Thyroid gland (tissue), 4 donors: ENCODE measurements around the gene NUDT14. TPM values are rescaled to one million over a fixed set of nuclear protein-coding genes. Genes with fewer than 3 reads are reported as not detected.

Experiments used
- DNase-seq, 2 donors: peaks; one replicate each; pipeline ENCODE4 v3.0.0-alpha.2; 2019
- H3K27ac ChIP-seq, 3 donors: fragments of 200-600 bp; sonication (generic); 1 replicate in 2 of 3; 2 replicates in 1 of 3; pipeline ENCODE4 v1.5.1; 2016 to 2019; ENCODE audit warnings: mild to moderate bottlenecking in 1 of 3, moderate library complexity in 1 of 3
- H3K27me3 ChIP-seq: fragments of 200-600 bp; sonication (generic); one replicate; pipeline ENCODE4 v1.5.1; 2019
- H3K36me3 ChIP-seq, 2 donors: fragments of 200-600 bp; sonication (generic); one replicate each; pipeline ENCODE4 v1.5.1; 2016 to 2019
- H3K4me1 ChIP-seq, 2 donors: fragments of 200-600 bp; sonication (generic); one replicate each; pipeline ENCODE4 v1.5.1; 2017 to 2019
- H3K4me3 ChIP-seq, 3 donors: fragments of 200-600 bp; sonication (generic); replicated peaks in 1 of 3; 1 replicate in 2 of 3; 2 replicates in 1 of 3; pipeline ENCODE4 v1.5.1; 2016; ENCODE audit warnings: mild to moderate bottlenecking in 1 of 3
- H3K9me3 ChIP-seq: fragments of 200-600 bp; sonication (generic); one replicate; pipeline ENCODE4 v1.5.1; 2017
- POLR2A ChIP-seq, 2 donors: fragments of 450-650 bp; IDR thresholded peaks; one replicate each; pipeline ENCODE4 v1.6.1; 2017; ENCODE audit warnings: antibody characterized with exemption in 2 of 2, mild to moderate bottlenecking in 2 of 2, moderate library complexity in 1 of 2
- WGBS, 2 donors: methylation state at CpG; one replicate each; pipeline ENCODE4 v1.1.5; 2017; 5-methylcytosine and 5-hydroxymethylcytosine counted together
- intact Hi-C: fragments of 100-400 bp; cut with DNase I; formaldehyde crosslinking; loops from one replicate; pipeline ENCODE4 v1.15.1; 2023
- total RNA-seq, 4 donors: library from RNA; depleted of rRNA; stranded (reverse); fragments of >200 nt; gene quantifications; one replicate each; pipeline ENCODE4 v1.2.3, GENCODE V29; 2016
- TF ChIP-seq, protein P1 (sequence below), 6 experiments: fragments of 200-600 bp in 3 of 6; fragments of 450-650 bp in 3 of 6; sonication (generic) in 3 of 6; IDR thresholded peaks; one replicate each; pipeline ENCODE4 v1.5.1; 2016 to 2019; ENCODE audit warnings: antibody characterized with exemption in 6 of 6, mild to moderate bottlenecking in 2 of 6, inconsistent platforms in 1 of 6, moderate library complexity in 1 of 6

NUDT14 gene
- total RNA-seq, 4 donors from 2014 or later = 15.2 to 29.1 (median 20.1) TPM

DNA sequence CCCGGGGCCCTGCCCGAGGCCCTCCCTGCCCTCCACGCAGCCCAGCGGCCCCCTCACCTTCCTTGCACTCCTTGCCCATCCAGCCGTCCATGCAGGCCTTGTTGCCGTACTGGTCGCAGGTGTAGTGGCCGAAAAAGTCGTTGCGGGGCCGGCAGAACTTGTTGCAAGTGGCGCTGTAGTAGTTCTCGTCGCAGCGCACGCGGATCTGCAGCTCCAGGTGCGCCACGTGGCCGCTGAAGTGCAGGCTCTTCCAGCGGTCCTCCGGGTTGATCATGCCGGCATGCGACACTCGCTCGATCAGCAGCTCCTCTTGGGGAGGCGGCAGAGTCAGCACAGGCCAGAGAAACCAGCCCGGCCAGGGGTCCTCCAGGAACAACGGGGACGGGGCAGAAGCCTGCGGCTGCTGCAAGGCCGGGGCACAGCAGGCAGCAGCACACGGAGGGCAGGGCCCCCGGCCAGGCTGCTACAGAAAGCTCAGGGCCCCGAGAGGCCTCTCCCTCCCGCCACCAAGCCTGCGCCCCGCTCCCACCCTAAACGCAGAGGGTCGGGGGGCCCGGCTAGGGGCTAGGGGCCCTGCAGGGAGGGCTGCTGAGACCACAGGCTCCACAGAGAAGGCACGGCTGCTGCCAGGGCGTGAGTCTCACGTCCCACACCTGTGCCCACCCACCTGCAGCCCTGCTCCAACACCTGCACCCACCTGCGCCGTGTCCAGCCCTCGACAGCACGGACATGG, 25.3 kb downstream of the NUDT14 start:
- no peak for DNase-seq
- H3K4me3 ChIP-seq = no peak overlapping the region
- H3K9me3 ChIP-seq = no peaks in the 10 kb centered on the region
- intact Hi-C loops = no loop called here
- H3K27ac ChIP-seq = no peak overlapping the region
- no peak for TF ChIP-seq POLR2A (IDR thresholded peaks at IDR 0.05)
- TF ChIP-seq, protein P1, sequence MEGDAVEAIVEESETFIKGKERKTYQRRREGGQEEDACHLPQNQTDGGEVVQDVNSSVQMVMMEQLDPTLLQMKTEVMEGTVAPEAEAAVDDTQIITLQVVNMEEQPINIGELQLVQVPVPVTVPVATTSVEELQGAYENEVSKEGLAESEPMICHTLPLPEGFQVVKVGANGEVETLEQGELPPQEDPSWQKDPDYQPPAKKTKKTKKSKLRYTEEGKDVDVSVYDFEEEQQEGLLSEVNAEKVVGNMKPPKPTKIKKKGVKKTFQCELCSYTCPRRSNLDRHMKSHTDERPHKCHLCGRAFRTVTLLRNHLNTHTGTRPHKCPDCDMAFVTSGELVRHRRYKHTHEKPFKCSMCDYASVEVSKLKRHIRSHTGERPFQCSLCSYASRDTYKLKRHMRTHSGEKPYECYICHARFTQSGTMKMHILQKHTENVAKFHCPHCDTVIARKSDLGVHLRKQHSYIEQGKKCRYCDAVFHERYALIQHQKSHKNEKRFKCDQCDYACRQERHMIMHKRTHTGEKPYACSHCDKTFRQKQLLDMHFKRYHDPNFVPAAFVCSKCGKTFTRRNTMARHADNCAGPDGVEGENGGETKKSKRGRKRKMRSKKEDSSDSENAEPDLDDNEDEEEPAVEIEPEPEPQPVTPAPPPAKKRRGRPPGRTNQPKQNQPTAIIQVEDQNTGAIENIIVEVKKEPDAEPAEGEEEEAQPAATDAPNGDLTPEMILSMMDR (IDR thresholded peaks at IDR 0.05) = no peak
- H3K27me3 ChIP-seq = no peaks in the 10 kb centered on the region
- no peaks in the 10 kb centered on the region for H3K4me1 ChIP-seq
- WGBS, 2 donors = 69 to 86% methylated on average over 14 to 31 of the region's 48 CpGs
- no peaks in the 10 kb centered on the region for H3K36me3 ChIP-seq

DNA sequence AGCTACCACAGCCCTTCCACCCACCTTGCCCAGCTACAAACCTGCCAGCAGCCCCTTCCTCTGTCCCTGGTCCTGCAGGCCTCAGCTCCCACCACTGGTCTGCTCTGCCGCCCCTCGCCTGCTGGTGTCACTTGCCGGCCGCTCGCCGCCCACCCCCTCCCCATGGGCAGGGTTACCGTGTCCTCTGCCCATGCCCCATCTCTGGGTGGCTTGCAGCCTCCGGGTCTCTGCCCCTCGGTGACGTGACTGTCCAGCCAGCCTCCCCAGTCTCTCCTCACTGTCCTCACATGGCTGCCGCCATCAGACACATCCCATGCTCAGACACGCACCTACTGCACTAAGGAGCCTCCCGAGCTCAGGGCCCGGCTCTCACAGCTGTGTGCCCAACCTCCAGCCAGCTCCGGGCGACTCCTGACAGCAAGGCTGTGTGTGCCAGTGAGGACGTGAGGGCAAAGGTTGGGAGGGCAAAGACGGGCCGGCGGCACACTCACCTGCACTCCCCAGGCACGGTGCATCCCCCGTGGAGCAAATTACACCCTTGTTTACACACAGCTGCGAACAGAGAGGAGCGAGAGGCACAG, 26.0 kb downstream of the NUDT14 start:
- intact Hi-C loops = no loop called here
- 84 to 88% methylated on average over 19 to 24 of the region's 24 CpGs for WGBS, 2 donors
- Histone ChIP-seq H3K9me3 (no peaks in the 10 kb centered on the region), H3K4me3 (no peak overlapping the region), H3K4me1 (no peaks in the 10 kb centered on the region), H3K27me3 (no peaks in the 10 kb centered on the region), H3K27ac (no peak overlapping the region), H3K36me3 (no peaks in the 10 kb centered on the region)
- no peak for DNase-seq
- TF ChIP-seq, protein P1 (IDR thresholded peaks at IDR 0.05) = no peak
- TF ChIP-seq POLR2A (IDR thresholded peaks at IDR 0.05) = no peak

DNA sequence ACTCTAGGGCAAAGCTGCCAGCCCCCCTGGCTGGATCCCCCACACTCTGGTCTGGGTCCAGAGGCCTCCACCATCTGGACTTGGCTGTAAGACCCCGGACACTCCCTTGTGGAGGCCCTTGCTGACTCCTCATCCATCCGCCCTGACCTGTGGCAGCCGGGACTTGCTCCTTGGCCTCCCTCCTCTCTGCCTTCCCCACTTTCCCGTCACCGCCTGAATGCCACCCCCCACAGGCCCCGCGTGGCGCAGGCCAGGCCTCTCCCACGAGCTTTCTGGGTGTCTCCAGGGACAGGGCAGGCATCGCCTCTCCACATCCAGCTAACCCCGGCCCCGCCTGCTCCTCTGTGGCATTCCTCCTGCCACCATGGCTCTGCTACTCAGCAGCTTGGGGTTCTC, 26.6 kb downstream of the NUDT14 start:
- no peaks in the 10 kb centered on the region for H3K9me3 ChIP-seq
- no peaks in the 10 kb centered on the region for H3K27me3 ChIP-seq
- H3K36me3 ChIP-seq = no peaks in the 10 kb centered on the region
- intact Hi-C loops = no loop called here
- no peak overlapping the region for H3K4me3 ChIP-seq
- TF ChIP-seq, protein P1 (IDR thresholded peaks at IDR 0.05) = no peak
- TF ChIP-seq POLR2A (IDR thresholded peaks at IDR 0.05) = no peak
- DNase-seq = no peak
- H3K4me1 ChIP-seq = no peaks in the 10 kb centered on the region
- 71 to 80% methylated on average over 10 to 12 of the region's 12 CpGs for WGBS, 2 donors
- no peak overlapping the region for H3K27ac ChIP-seq

DNA sequence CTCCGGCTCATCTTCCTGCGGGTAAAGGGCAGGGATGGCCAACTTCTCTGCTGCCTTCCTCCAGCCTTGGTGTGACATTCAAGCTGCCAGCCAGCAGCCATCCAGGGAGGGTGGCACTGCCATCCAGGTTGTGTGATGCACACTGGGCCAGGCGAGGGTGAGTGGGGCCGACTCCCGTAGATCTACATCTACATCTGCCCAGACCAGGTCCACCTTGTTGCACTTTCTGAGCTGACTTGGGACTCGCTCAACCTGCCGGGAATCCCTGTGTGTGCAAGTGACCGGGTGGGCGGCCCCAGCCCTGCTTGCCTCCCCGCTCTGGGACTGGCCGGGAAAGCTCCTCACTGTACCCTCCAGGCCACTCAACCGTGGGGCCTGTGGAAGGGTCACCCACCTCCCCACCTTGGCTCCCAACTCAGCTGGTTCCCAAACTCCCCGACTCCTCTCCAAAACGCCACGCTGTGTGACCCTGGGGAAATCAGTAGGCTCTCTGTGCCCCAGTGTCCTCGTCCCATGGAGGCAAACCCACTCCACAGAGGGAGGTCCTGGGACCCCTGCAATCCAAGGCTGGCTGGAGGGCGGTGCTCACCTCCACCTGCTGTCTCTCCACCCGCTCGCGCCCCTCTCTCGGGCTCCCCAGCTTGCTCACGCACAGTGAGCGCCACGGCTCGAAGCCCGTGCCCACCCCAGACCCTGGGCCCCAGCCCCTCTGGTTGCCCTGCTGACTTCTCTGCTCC, 27.2 kb downstream of the NUDT14 start:
- 89 to 93% methylated on average over 21 to 24 of the region's 26 CpGs for WGBS, 2 donors
- Histone ChIP-seq H3K27ac (peak overlapping the region in 1 of 3 donors; percentile 24), H3K4me3 (no peak overlapping the region), H3K4me1 (no peaks in the 10 kb centered on the region), H3K9me3 (no peaks in the 10 kb centered on the region), H3K36me3 (no peaks in the 10 kb centered on the region), H3K27me3 (no peaks in the 10 kb centered on the region)
- TF ChIP-seq, protein P1 (IDR thresholded peaks at IDR 0.05) = no peak
- TF ChIP-seq POLR2A (IDR thresholded peaks at IDR 0.05) = no peak
- no peak for DNase-seq
- intact Hi-C loops = no loop called here

DNA sequence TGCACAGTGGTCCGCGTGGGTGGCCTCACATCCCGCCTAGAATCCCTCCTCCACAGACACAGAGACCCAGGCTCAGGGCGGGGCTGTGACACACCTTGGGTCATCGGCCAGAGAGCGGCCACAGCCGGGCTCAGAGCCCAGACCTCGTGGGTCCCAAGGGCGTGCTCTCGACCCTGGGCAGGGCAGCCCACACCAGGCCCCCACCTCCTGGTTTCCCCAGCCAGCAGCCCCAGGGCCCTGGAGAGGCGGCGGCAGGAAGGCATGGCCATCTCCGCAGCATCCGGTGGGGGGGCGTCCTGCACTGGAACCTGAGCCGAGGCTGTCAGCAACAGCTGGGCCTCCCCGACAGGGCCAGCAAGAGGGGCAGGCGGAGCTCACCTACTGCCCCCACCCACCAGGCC, 27.8 kb downstream of the NUDT14 start:
- H3K9me3 ChIP-seq = no peaks in the 10 kb centered on the region
- intact Hi-C loops = no loop called here
- H3K27ac ChIP-seq = peak overlapping the region in 1 of 3 donors; percentile 24
- no peak for TF ChIP-seq POLR2A (IDR thresholded peaks at IDR 0.05)
- TF ChIP-seq, protein P1 (IDR thresholded peaks at IDR 0.05) = no peak
- H3K27me3 ChIP-seq = no peaks in the 10 kb centered on the region
- no peaks in the 10 kb centered on the region for H3K36me3 ChIP-seq
- DNase-seq = no peak
- no peaks in the 10 kb centered on the region for H3K4me1 ChIP-seq
- WGBS, 2 donors = 68 to 83% methylated on average over 10 to 11 of the region's 18 CpGs
- no peak overlapping the region for H3K4me3 ChIP-seq
